Large intestine (tissue), 3 donors: Measurements from ENCODE around the gene ARHGEF25. TPM values are rescaled to one million over a fixed set of nuclear protein-coding genes. Genes with fewer than 3 reads are reported as not detected.
"Not testable (repeated sequence)": the region's sequence is repeated elsewhere in the genome, so short reads cannot be mapped to it uniquely, and the experiment has no call there.

Experiments used
- DNase-seq, 2 donors: peaks; one replicate each; pipeline versions ENCODE4 v3.0.0 to v3.0.0-alpha.2; 2013
- H3K27ac ChIP-seq: one replicate; pipeline ENCODE4 v1.5.1; 2013; ENCODE audit warnings: low read length
- H3K27me3 ChIP-seq: 2 replicates; pipeline ENCODE4 v1.6.1; 2013; ENCODE audit warnings: low read length; ENCODE audit not compliant: control insufficient read depth, insufficient read depth
- H3K36me3 ChIP-seq: 2 replicates; pipeline ENCODE4 v1.6.1; 2013; ENCODE audit warnings: low read length; ENCODE audit not compliant: control insufficient read depth, insufficient read depth
- H3K4me1 ChIP-seq: one replicate; pipeline ENCODE4 v1.6.1; 2013; ENCODE audit warnings: low read length; ENCODE audit not compliant: control insufficient read depth, insufficient read depth
- H3K4me3 ChIP-seq: one replicate; pipeline ENCODE4 v1.5.1; 2013; ENCODE audit warnings: low read length
- H3K9me3 ChIP-seq: one replicate; pipeline ENCODE4 v1.6.1; 2013; ENCODE audit warnings: mild to moderate bottlenecking, low read depth, low read length, moderate library complexity; ENCODE audit not compliant: control insufficient read depth
- WGBS: methylation state at CpG from one replicate; pipeline ENCODE4 v1.1.5; 2013; ENCODE audit warnings: low lambda C conversion rate; ENCODE audit not compliant: insufficient coverage; 5-methylcytosine and 5-hydroxymethylcytosine counted together
- polyA plus RNA-seq: library from polyadenylated mRNA; unstranded; fragments of 120-200 nt; gene quantifications from one replicate; pipeline ENCODE4 v1.2.1, GENCODE V29; 2013

Gene ARHGEF25
- polyA plus RNA-seq, 1 donor = 17.8 TPM

- Histone ChIP-seq H3K27ac (no peak overlapping the region), H3K36me3 (no peaks in the 10 kb centered on the region), H3K4me1 (peaks cover 6% of the 10 kb centered on the region), H3K27me3 (peaks cover 33% of the 10 kb centered on the region), H3K4me3 (no peak overlapping the region), H3K9me3 (no peaks in the 10 kb centered on the region)
- WGBS = 40% methylated on average over 1 of the region's 2 CpGs
- DNase-seq = no peak
Measured at GRCh38 chr12:57585156-57585555, 26.1 kb upstream of the ARHGEF25 start.

DNA sequence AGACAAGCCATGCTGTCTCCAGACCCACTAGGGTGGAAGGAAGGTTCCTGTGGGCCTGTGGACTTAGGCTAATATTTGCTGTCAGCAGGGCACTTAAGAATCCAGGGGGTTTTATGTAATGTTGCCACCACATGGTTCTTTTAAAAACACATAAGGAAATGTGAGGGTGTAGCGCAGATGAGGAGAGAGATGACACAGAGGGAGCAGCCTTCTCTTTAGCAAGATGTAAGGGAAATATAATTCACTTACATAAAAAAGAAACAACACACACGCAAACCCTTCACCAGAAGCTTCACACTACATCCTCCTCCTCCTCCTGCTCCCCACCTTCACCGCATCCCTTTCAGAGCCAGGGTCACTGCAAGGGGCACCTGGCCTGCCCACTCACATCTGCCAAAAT, 25.1 kb upstream of the ARHGEF25 start:
- Histone ChIP-seq H3K27ac (no peak overlapping the region), H3K36me3 (no peaks in the 10 kb centered on the region), H3K4me3 (no peak overlapping the region), H3K9me3 (no peaks in the 10 kb centered on the region), H3K4me1 (peaks cover 5% of the 10 kb centered on the region), H3K27me3 (peaks cover 33% of the 10 kb centered on the region)
- WGBS = no CpG with 5 or more reads among the region's 3 CpGs
- no peak for DNase-seq

DNA sequence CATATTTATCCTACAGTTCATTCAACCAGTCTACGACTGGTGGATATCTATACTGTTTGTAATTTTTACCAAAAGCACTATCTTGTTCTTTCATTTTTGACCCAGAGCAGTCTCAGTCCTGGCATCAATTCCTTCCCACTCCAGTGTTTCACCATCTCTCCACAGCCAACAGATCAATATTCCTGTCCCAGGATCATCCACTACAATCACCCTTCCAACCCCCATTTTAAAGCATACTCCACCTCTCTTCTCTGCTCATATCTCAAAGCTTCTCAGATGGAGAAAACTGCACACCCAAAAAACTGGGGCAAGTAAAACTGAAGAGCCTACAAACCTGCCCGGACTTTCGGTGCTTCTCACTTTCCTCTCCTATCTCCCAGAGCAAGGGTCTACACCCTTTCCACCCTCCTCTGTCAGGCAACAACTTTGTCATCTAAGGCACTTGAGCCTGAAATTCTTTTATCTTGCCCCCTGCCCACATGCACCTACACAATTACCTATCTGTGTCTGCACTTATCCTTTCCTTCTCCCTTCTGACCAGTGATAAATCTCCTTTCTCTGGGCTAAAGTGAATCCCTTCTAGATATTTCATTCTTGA, 24.3 kb upstream of the ARHGEF25 start:
- peaks cover 33% of the 10 kb centered on the region for H3K27me3 ChIP-seq
- H3K4me3 ChIP-seq = no peak overlapping the region
- H3K36me3 ChIP-seq = no peaks in the 10 kb centered on the region
- H3K27ac ChIP-seq = no peak overlapping the region
- no peaks in the 10 kb centered on the region for H3K9me3 ChIP-seq
- 78% methylated on average over 1 of the region's 3 CpGs for WGBS
- peaks cover 5% of the 10 kb centered on the region for H3K4me1 ChIP-seq
- no peak for DNase-seq

DNA sequence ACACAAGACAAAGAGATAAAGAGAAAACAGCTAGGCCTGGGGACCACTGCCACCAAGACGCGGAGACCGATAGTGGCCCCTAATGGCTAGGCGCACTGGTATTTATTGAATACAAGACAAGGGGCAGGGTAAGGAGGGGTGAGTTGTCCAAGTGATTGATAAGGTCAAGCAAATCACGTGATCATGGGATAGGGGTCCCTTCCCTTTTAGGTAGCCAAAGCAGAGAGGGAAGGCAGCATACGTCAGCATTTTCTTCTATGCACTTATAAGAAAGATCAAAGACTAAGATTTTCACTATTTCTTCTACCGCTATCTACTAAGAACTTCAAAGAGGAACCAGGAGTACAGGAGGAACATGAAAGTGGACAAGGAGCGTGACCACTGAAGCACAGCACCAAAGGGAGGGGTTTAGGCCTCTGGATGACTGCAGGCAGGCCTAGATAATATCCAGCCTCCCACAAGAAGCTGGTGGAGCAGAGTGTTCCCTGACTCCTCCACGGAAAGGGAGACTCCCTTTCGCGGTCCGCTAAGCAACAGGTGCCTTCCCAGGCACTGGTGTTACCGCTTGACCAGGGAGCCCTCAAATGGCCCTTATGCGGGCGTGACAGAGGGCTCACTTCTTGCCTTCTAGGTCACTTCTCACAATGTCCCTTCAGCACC, 22.2 kb upstream of the ARHGEF25 start:
- WGBS = 92% methylated on average over 2 of the region's 15 CpGs
- H3K27me3 ChIP-seq = peaks cover 29% of the 10 kb centered on the region
- H3K4me3 ChIP-seq, H3K36me3 ChIP-seq, H3K27ac ChIP-seq, H3K9me3 ChIP-seq, H3K4me1 ChIP-seq, DNase-seq: not testable (repeated sequence)

GRCh38 chr12:57590479-57590863, 20.8 kb upstream of the ARHGEF25 start:
- Histone ChIP-seq H3K4me3 (peak overlapping the region; percentile 88), H3K27me3 (peaks cover 21% of the 10 kb centered on the region), H3K27ac (peak overlapping the region; percentile 52), H3K4me1 (peaks cover 8% of the 10 kb centered on the region), H3K36me3 (peaks cover 4% of the 10 kb centered on the region), H3K9me3 (no peaks in the 10 kb centered on the region)
- no peak for DNase-seq
- no CpG with 5 or more reads among the region's 2 CpGs for WGBS

GRCh38 chr12:57590864-57591781, 20.1 kb upstream of the ARHGEF25 start, which contains the start of gene PIP4K2C:
Gene PIP4K2C (plus strand): TSS chr12:57591192. CDS start chr12:57591290, 98 bp downstream.
- Histone ChIP-seq H3K27me3 (peaks cover 15% of the 10 kb centered on the region), H3K36me3 (peaks cover 11% of the 10 kb centered on the region), H3K4me1 (peaks cover 8% of the 10 kb centered on the region), H3K27ac (peak within 1 kb of the TSS; percentile 52), H3K4me3 (peak within 1 kb of the TSS; percentile 88), H3K9me3 (no peaks in the 10 kb centered on the region)
- DNase-seq = peak; percentile 86 to 90
- 0% methylated on average over 2 of the region's 69 CpGs for WGBS

DNA sequence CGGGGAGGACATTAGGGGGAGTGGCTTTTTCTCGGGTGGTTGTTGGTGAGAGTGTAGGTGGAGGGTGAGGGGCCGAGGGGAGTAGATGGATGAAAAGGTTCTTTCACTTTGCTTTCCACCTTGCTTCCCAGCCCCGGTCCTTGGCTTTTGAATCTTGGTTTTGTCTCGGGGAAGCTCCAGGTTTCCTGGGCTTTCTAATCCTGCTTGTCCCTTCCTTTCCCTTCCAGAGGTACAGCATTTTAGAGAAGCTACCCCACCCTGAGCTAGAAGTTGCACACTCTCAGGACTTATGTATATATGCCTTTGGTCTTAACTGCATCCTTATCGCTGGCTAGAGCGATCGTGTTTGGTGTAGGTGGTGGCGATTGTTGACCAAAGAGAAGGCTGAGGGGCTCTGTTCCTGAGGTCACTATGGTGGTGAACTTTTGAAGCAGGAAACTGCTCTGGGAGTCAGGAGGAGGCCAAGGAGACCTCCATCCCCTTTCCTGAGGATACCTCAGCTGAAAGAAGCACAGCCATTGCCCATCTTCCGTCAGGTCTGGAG, 19.4 kb upstream of the ARHGEF25 start:
- Histone ChIP-seq H3K4me3 (peak overlapping the region; percentile 88), H3K9me3 (no peaks in the 10 kb centered on the region), H3K27me3 (peaks cover 10% of the 10 kb centered on the region), H3K4me1 (peaks cover 8% of the 10 kb centered on the region), H3K36me3 (peaks cover 16% of the 10 kb centered on the region), H3K27ac (peak overlapping the region; percentile 22)
- DNase-seq = no peak
- WGBS = 0% methylated on average over 1 of the region's 10 CpGs

GRCh38 chr12:57592551-57593165, 18.6 kb upstream of the ARHGEF25 start:
- DNase-seq = no peak
- H3K4me3 ChIP-seq = no peak overlapping the region
- H3K36me3 ChIP-seq = peaks cover 16% of the 10 kb centered on the region
- WGBS = no CpG with 5 or more reads among the region's 2 CpGs
- H3K27me3 ChIP-seq = peaks cover 7% of the 10 kb centered on the region
- no peaks in the 10 kb centered on the region for H3K9me3 ChIP-seq
- H3K27ac ChIP-seq = no peak overlapping the region
- peaks cover 8% of the 10 kb centered on the region for H3K4me1 ChIP-seq

DNA sequence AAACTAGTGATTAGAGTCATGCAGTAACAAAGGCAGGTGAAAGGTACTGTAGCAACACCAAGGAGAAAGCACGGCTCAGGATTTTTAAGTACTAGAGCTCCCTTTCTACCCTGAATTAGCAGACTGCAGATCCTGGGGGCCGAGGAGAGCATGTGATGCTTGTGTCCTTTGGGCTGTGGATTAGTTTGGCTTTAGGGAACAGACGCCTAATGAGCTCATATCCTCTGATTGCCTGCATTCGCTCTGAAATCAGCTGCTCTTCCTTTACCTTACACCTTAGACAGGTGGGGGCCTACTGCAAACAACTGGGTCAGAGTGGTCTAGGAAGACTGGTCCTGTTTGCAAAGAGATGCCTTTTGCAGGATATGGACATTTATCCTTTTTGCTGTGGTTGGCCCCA, 18.0 kb upstream of the ARHGEF25 start:
- H3K4me3 ChIP-seq = no peak overlapping the region
- no peaks in the 10 kb centered on the region for H3K9me3 ChIP-seq
- no peak for DNase-seq
- H3K27me3 ChIP-seq = peaks cover 2% of the 10 kb centered on the region
- H3K36me3 ChIP-seq = peaks cover 18% of the 10 kb centered on the region
- H3K27ac ChIP-seq = no peak overlapping the region
- WGBS = no CpG with 5 or more reads among the region's 4 CpGs
- H3K4me1 ChIP-seq = peaks cover 8% of the 10 kb centered on the region

- H3K4me1 ChIP-seq = peaks cover 13% of the 10 kb centered on the region
- DNase-seq = no peak
- H3K4me3 ChIP-seq = no peak overlapping the region
- peaks cover 9% of the 10 kb centered on the region for H3K27me3 ChIP-seq
- H3K9me3 ChIP-seq = no peaks in the 10 kb centered on the region
- peaks cover 45% of the 10 kb centered on the region for H3K36me3 ChIP-seq
- H3K27ac ChIP-seq = no peak overlapping the region
- no CpG with 5 or more reads among the region's 2 CpGs for WGBS
Measured at GRCh38 chr12:57600395-57600794, 10.8 kb upstream of the ARHGEF25 start.
